GM23248 (cell line): ENCODE measurements around the gene SARDH.

ENCODE experiments used
- EZH2 ChIP-seq: fragments of 200-600 bp; sonication (generic); IDR thresholded peaks from 2 replicates; pipeline ENCODE4 v1.6.1; 2018; ENCODE audit warnings: antibody characterized with exemption, mild to moderate bottlenecking; ENCODE audit not compliant: insufficient read depth, poor library complexity, severe bottlenecking
- EZH2phosphoT487 ChIP-seq: fragments of 200-600 bp; sonication (generic); IDR thresholded peaks from 2 replicates; pipeline ENCODE4 v1.6.1; 2018; ENCODE audit warnings: antibody characterized with exemption, moderate library complexity, mild to moderate bottlenecking, low read depth; ENCODE audit not compliant: insufficient read depth

DNA sequence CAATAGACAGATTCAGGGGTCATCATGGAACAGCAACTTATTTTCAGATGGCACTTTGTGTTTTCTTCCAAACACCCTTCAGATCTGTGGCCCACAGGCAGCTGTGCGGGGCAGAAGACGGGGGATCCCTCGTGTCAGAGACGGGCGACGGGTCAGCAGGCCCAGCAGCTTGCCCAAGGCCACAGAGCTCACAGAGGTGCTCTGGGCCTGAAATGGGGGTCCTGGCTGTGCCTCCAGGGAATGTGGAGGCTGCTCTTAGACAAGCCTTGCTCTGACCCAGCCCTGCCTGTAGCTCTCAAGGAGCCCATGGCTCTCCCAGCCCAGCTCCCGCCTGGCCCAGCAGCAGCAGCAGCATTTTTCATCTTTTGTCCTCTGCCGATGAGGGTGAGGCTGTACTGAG, 40.9 kb upstream of the SARDH start:
- TF ChIP-seq EZH2 = no peak
- TF ChIP-seq EZH2phosphoT487 = no peak
